ENCODE measurements around the gene LYPLA2. TPM values are rescaled to one million over a fixed set of nuclear protein-coding genes. Genes with fewer than 3 reads are reported as not detected.

Gene LYPLA2
- total and polyA plus RNA-seq, 2 donors (not counting 3 experiments of a cell fraction or from before 2014, with no cell fraction given): 110 to 137 TPM

GRCh38 chr1:23768733-23769132 lies 22.2 kb upstream of the LYPLA2 start:
- ChIA-PET POLR2A (no interaction called here), CTCF (interaction anchor here (1.3 kb wide), 1 partner anchor 77 kb away, joined by 3 read pairs; the partner anchor contains the start of gene RPL11)
- Histone ChIP-seq H3K27ac (ENCODE audit: insufficient read depth, low read depth, low read length) (no peak overlapping the region), H3K27me3 (ENCODE audit: control insufficient read depth in 2 of 2, insufficient read depth in 2 of 2, low read length in 2 of 2) (no peaks in the 10 kb centered on the region), H3K4me2 (ENCODE audit: insufficient read depth, low read length) (no peak overlapping the region), H3K4me3 (replicated peaks in 1 of 3; ENCODE audit: insufficient read depth in 1 of 3, low read depth in 1 of 3, low read length in 3 of 3) (no peak overlapping the region), H3K9me1 (replicated peaks; ENCODE audit: control insufficient read depth, extremely low read depth, insufficient read depth, low read length) (no peaks in the 10 kb centered on the region), H3K9me3 (replicated peaks; ENCODE audit: control insufficient read depth, insufficient read depth, low read length) (no peaks in the 10 kb centered on the region), H2AFZ (ENCODE audit: low read depth, low read length) (no peak overlapping the region), H3K36me3 (ENCODE audit: control insufficient read depth in 2 of 2, extremely low read depth in 1 of 2, insufficient read depth in 2 of 2, low read length in 2 of 2) (no peaks in the 10 kb centered on the region), H3K4me1 (ENCODE audit: control insufficient read depth, extremely low read depth, insufficient read depth, low read length) (no peaks in the 10 kb centered on the region), H4K20me1 (replicated peaks; ENCODE audit: control insufficient read depth, extremely low read depth, insufficient read depth, low read length) (no peaks in the 10 kb centered on the region), H3K79me2 (ENCODE audit: control insufficient read depth, insufficient read depth, low read length) (no peaks in the 10 kb centered on the region), H3K9ac (replicated peaks; ENCODE audit: extremely low read depth, insufficient read depth, low read length) (no peak overlapping the region)
- dilution Hi-C loops (cut with MboI; ENCODE audit: extremely low pct_ligation_motif_present, low sequenced_read_pairs): no loop called here
- BruUV-seq (replicated peaks): no TSS peak
- FAIRE-seq: no peak
- no peak for DNase-seq (ENCODE audit: low read depth, low spot score)
- TF ChIP-seq GATA2 (IDR thresholded peaks at IDR 0.05; ENCODE audit: insufficient read depth, insufficient read length, low read depth, low read length) (no peak), FOS (IDR thresholded peaks at IDR 0.05; ENCODE audit: borderline replicate concordance, insufficient read depth, low read length) (no peak), JUN (IDR thresholded peaks at IDR 0.05; ENCODE audit: borderline replicate concordance, insufficient read depth, insufficient read length, low read depth) (no peak), EZH2 (IDR thresholded peaks at IDR 0.05; ENCODE audit: borderline replicate concordance, low read depth, low read length, severe bottlenecking) (no peak), POLR2A (IDR thresholded peaks at IDR 0.05; ENCODE audit: low read depth, low read length) (no peak), MAX (IDR thresholded peaks at IDR 0.05; ENCODE audit: insufficient read depth, insufficient read length) (no peak), MYC (IDR thresholded peaks at IDR 0.05; ENCODE audit: low read depth, low read length) (no peak), CTCF (IDR thresholded peaks at IDR 0.05; ENCODE audit: extremely low read depth in 1 of 2, insufficient read depth in 1 of 2, low read depth in 1 of 2, low read length in 2 of 2) (no peak), POLR2AphosphoS5 (IDR thresholded peaks at IDR 0.05; ENCODE audit: insufficient read depth, low read depth, low read length) (no peak)
- intact Hi-C loops (cut with micrococcal nuclease): no loop called here
